GM12872 (cell line): ENCODE results near the gene NOS3.

Experiments
- CTCF ChIP-seq: IDR thresholded peaks from 3 replicates; pipeline ENCODE4 v1.5.1; 2011; ENCODE audit warnings: low read depth, mild to moderate bottlenecking, low read length, moderate library complexity; ENCODE audit not compliant: insufficient read depth

The NOS3 gene

DNA sequence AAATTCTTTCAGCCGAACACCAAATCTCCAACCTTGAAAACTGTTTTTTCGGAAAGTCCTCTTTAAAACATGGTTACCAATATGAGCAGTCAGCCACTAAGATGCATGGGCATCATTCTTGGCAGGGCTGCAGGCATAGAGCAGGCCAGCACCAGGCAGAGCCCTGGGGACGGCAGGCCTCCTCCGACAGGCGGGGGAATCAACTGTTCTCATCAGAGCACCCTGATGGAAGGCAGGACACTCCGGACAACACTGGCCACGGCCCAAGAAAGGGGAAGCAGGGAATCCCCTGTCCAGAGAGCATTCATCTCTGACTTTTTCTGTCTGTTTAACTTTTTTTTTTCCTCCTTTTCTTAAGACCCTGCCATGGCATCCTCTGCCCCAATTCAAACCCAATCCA is 1.4 kb upstream of the NOS3 start:
- TF ChIP-seq CTCF, result no peak

DNA sequence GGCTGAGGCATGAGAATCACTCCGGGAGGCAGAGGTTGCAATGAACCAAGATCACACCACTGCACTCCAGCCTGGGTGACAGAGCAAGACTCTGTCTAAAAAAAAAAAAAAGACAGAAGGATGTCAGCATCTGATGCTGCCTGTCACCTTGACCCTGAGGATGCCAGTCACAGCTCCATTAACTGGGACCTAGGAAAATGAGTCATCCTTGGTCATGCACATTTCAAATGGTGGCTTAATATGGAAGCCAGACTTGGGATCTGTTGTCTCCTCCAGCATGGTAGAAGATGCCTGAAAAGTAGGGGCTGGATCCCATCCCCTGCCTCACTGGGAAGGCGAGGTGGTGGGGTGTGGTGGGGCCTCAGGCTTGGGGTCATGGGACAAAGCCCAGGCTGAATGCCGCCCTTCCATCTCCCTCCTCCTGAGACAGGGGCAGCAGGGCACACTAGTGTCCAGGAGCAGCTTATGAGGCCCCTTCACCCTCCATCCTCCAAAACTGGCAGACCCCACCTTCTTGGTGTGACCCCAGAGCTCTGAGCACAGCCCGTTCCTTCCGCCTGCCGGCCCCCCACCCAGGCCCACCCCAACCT is 1.3 kb downstream of the NOS3 start:
- TF ChIP-seq CTCF, result no peak

- TF ChIP-seq CTCF, result no peak
These were observed 2.1 kb downstream of the NOS3 start for GRCh38 chr7:150992833-150993302.

DNA sequence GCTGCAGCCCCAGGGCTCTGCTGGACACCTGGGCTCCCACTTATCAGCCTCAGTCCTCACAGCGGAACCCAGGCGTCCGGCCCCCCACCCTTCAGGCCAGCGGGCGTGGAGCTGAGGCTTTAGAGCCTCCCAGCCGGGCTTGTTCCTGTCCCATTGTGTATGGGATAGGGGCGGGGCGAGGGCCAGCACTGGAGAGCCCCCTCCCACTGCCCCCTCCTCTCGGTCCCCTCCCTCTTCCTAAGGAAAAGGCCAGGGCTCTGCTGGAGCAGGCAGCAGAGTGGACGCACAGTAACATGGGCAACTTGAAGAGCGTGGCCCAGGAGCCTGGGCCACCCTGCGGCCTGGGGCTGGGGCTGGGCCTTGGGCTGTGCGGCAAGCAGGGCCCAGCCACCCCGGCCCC is 2.7 kb downstream of the NOS3 start:
- no peak for TF ChIP-seq CTCF

- no peak for TF ChIP-seq CTCF
These were observed 3.5 kb downstream of the NOS3 start for GRCh38 chr7:150994141-150994837.

DNA sequence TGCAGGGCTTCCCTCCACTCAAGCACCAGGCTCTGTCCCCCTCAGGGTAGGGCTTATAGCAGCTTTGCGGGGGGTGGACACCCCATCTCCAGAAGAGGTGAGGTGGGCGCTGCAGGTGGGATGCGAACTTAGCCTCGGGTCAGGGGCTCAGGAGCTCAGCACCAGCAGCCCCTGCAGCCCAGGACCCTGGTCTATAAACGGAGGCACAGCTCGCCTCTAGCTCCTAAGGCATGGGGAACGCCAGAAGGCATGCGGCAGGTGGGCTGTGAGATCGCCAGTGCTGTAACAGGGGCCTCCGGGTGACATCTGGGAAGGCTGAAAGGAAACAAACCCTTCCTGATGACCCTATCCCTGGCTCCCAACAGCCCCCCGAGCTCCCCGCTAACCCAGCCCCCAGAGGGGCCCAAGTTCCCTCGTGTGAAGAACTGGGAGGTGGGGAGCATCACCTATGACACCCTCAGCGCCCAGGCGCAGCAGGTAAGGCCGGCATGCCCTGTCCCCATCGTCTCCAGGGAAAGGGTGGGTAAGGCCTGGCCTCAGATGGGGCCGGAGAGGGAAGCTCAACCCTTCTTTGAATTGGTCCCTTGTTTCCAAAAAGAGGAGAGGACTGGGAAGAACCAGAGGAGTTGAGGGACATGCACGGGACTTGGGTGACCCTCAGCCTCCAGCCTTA is 4.2 kb downstream of the NOS3 start:
- no peak for TF ChIP-seq CTCF

GRCh38 chr7:150996376-150997074 is 5.7 kb downstream of the NOS3 start:
- no peak for TF ChIP-seq CTCF
